ENCODE data around the gene AP1M2. TPM values are rescaled to one million over a fixed set of nuclear protein-coding genes. Genes with fewer than 3 reads are reported as not detected.

The AP1M2 gene
- total RNA-seq, 1 donor from 2014 or later, result 1.2 TPM

- H3K36me3 Mint-ChIP-seq (ENCODE audit: unreplicated experiment), result peaks cover 7% of the 10 kb centered on the region
- peaks cover 3% of the 10 kb centered on the region for H3K9me3 Mint-ChIP-seq (ENCODE audit: unreplicated experiment)
- TF ChIP-seq CTCF (IDR thresholded peaks at IDR 0.05; ENCODE audit: partially characterized antibody, unreplicated experiment), result no peak
- H3K27me3 Mint-ChIP-seq (ENCODE audit: unreplicated experiment), result peaks cover 11% of the 10 kb centered on the region
- H3K4me1 Mint-ChIP-seq (ENCODE audit: low read depth, unreplicated experiment), result no peaks in the 10 kb centered on the region
- no peak overlapping the region for H3K27ac Mint-ChIP-seq (ENCODE audit: unreplicated experiment)
- H3K4me3 Mint-ChIP-seq (ENCODE audit: unreplicated experiment), result no peak overlapping the region
- no peak for DNase-seq
Measured at GRCh38 chr19:10586396-10586795, 716 bp downstream of the AP1M2 start.

- peaks cover 14% of the 10 kb centered on the region for H3K27me3 Mint-ChIP-seq (ENCODE audit: unreplicated experiment)
- H3K36me3 Mint-ChIP-seq (ENCODE audit: unreplicated experiment), result peaks cover 7% of the 10 kb centered on the region
- no peaks in the 10 kb centered on the region for H3K4me1 Mint-ChIP-seq (ENCODE audit: low read depth, unreplicated experiment)
- H3K4me3 Mint-ChIP-seq (ENCODE audit: unreplicated experiment), result no peak overlapping the region
- H3K27ac Mint-ChIP-seq (ENCODE audit: unreplicated experiment), result no peak overlapping the region
- no peak for TF ChIP-seq CTCF (IDR thresholded peaks at IDR 0.05; ENCODE audit: partially characterized antibody, unreplicated experiment)
- H3K9me3 Mint-ChIP-seq (ENCODE audit: unreplicated experiment), result peaks cover 3% of the 10 kb centered on the region
- DNase-seq, result no peak
Measured at GRCh38 chr19:10583036-10583776, 3.9 kb downstream of the AP1M2 start.

- no peak for DNase-seq
- no peak for TF ChIP-seq CTCF (IDR thresholded peaks at IDR 0.05; ENCODE audit: partially characterized antibody, unreplicated experiment)
- Mint-ChIP-seq H3K27ac (ENCODE audit: unreplicated experiment) (no peak overlapping the region), H3K9me3 (ENCODE audit: unreplicated experiment) (no peaks in the 10 kb centered on the region), H3K27me3 (ENCODE audit: unreplicated experiment) (peaks cover 8% of the 10 kb centered on the region), H3K36me3 (ENCODE audit: unreplicated experiment) (no peaks in the 10 kb centered on the region), H3K4me1 (ENCODE audit: low read depth, unreplicated experiment) (no peaks in the 10 kb centered on the region), H3K4me3 (ENCODE audit: unreplicated experiment) (no peak overlapping the region)
Measured at GRCh38 chr19:10582091-10582490, 5.0 kb downstream of the AP1M2 start.

GRCh38 chr19:10580979-10581631, 6.0 kb downstream of the AP1M2 start:
- Mint-ChIP-seq H3K27ac (ENCODE audit: unreplicated experiment) (no peak overlapping the region), H3K27me3 (ENCODE audit: unreplicated experiment) (peaks cover 6% of the 10 kb centered on the region), H3K36me3 (ENCODE audit: unreplicated experiment) (no peaks in the 10 kb centered on the region), H3K9me3 (ENCODE audit: unreplicated experiment) (no peaks in the 10 kb centered on the region), H3K4me1 (ENCODE audit: low read depth, unreplicated experiment) (no peaks in the 10 kb centered on the region), H3K4me3 (ENCODE audit: unreplicated experiment) (peak overlapping the region; percentile 32)
- peak; percentile 89 for TF ChIP-seq CTCF (IDR thresholded peaks at IDR 0.05; ENCODE audit: partially characterized antibody, unreplicated experiment)
- DNase-seq, result peak; percentile 89

- TF ChIP-seq CTCF (IDR thresholded peaks at IDR 0.05; ENCODE audit: partially characterized antibody, unreplicated experiment), result no peak
Measured at GRCh38 chr19:10577951-10578350, 9.2 kb downstream of the AP1M2 start.

More at GRCh38 chr19:10577951-10578350, 9.2 kb downstream of the AP1M2 start:
- peaks cover 3% of the 10 kb centered on the region for H3K9me3 Mint-ChIP-seq (ENCODE audit: unreplicated experiment)
- DNase-seq, result no peak
- H3K27ac Mint-ChIP-seq (ENCODE audit: unreplicated experiment), result no peak overlapping the region
- no peaks in the 10 kb centered on the region for H3K36me3 Mint-ChIP-seq (ENCODE audit: unreplicated experiment)
- no peaks in the 10 kb centered on the region for H3K4me1 Mint-ChIP-seq (ENCODE audit: low read depth, unreplicated experiment)
- H3K4me3 Mint-ChIP-seq (ENCODE audit: unreplicated experiment), result no peak overlapping the region
- peaks cover 5% of the 10 kb centered on the region for H3K27me3 Mint-ChIP-seq (ENCODE audit: unreplicated experiment)

Measured in glutamatergic neuron (in vitro differentiated cells).